Stimulated activated CD4-positive, alpha-beta T cell treated with anti-CD3 and anti-CD28 coated beads, Interleukin-1b, Interleukin-23, amount 100 ng/mL, for 48 hours (primary cell): ENCODE data around the gene SLC45A2.

Experiments
- DNase-seq: peaks from one replicate; pipeline ENCODE4 v3.0.0-alpha.2; 2020

Gene SLC45A2

GRCh38 chr5:34005681-34006080 is 21.2 kb upstream of the SLC45A2 start:
- no peak for DNase-seq

DNA sequence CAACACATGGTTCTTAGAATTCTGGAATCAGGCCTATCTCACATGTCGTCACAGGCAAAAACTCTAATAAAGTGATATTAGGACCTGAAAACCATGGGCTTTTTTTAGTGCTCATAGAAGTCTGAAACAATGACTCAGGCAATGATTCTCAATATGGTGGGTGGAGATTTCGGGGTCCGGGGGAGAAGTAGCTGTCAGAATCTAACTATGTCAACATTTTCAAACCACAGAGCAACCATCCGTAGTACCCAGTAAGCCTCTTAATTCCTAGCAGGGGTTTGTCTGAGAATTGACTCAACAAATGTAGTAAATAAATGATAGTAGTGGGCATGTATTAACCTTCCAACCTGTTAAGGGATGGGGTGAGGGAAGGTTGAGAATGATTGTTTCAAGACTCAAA is 20.7 kb upstream of the SLC45A2 start:
- peak; percentile 26 for DNase-seq

- no peak for DNase-seq
Observed at GRCh38 chr5:34003941-34004340, 19.4 kb upstream of the SLC45A2 start.

DNA sequence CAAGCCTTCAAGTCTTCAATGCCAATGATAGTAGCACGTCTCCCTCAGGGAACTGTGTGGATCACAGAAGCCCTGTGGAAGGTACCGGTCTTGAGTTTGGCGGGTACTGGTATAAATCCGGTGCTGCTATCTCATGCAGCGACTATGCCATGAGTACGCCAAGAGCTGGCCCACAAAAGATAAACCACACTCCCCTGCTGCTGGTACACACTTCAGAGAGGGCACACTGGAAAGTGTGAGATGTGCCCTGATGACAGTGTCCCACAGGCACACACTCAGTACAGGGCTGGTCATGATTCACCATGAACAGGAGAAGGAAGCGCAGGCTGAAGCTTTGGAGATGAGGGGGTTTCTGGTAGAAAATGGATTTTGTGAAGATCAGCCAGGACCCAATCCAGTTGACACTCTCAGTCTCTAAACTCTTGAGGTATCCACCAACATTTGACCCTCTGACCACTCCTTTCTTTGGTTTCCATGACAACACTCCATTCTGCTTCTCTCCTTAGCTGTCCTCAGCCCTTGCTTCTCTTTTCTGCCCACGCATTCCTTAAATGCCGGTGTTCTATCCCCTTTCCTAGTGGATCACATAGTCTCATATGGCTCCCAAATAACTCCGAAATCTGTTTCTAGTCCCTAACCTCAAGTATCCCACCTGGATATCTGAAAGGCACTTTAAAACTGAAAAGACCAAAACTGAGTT is 18.3 kb upstream of the SLC45A2 start:
- DNase-seq = peak; percentile 19

DNA sequence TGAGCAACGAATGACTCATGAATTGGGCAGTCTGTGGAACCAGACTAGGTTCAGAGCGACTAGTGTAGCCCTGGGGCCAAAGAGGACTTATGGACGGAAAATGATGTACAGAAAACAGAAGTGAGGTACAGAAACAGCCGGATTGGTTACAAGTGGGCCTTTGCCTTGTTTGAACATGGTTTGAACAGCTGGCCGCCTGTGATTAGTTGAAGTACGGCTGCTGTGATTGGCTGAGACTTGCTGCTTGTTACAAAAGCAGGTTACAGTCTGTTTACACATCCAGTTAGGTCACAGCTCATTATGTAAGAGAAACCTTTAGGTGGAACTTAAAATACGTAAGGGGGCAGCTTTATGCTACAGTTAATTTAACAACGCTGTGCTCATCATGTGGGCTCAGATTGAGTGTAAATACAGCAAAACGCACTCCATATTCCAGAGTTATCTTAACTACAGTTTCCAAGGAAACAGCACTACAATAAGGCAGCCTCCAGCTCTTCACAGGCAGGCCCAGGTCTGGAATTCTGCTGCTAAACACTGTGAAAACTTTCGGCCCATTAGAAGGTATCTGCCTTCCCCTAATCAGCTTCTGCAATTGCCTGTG is 16.8 kb upstream of the SLC45A2 start:
- no peak for DNase-seq

- DNase-seq = no peak
Observed at GRCh38 chr5:33999978-34000377, 15.5 kb upstream of the SLC45A2 start.

GRCh38 chr5:33997331-33997983 is 13.0 kb upstream of the SLC45A2 start:
- no peak for DNase-seq

DNA sequence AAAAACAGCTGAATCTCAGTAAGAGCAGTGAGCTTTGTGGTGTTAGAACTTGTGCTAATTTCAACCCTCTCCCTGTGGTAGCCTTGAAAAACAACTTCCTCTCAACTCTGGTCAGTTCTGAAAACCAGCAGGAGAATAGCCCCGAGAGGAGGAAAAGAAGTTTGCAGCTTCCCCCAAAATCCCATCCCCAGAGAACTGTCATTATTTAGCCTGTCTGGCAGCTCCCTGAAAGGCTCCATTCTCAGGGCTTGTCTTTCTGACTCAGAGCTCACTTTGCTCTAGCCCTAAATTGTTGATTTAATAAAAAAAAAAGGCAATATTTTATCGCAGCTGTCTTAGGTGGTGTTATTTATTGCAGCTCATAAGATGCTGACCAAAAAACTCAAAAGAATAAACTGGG is 11.4 kb upstream of the SLC45A2 start:
- DNase-seq = no peak

- no peak for DNase-seq
Observed at GRCh38 chr5:33994845-33995244, 10.4 kb upstream of the SLC45A2 start.

GRCh38 chr5:33992864-33993263 is 8.4 kb upstream of the SLC45A2 start:
- no peak for DNase-seq

DNA sequence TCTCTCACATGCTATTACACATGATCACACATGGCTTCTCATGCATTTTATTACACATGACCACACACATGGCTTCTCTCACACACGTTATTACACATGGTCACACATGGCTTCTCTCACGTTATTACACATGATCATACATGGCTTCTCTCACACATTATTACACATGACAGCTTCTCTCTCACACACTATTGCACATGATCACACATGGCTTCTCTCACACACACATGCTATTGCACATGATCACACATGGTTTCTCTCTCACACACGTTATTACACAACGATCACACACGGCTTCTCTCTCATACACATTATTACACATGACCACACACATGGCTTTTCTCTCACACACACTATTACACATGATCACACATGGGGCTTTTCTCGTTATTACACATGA is 954 bp upstream of the SLC45A2 start:
- no peak for DNase-seq

DNA sequence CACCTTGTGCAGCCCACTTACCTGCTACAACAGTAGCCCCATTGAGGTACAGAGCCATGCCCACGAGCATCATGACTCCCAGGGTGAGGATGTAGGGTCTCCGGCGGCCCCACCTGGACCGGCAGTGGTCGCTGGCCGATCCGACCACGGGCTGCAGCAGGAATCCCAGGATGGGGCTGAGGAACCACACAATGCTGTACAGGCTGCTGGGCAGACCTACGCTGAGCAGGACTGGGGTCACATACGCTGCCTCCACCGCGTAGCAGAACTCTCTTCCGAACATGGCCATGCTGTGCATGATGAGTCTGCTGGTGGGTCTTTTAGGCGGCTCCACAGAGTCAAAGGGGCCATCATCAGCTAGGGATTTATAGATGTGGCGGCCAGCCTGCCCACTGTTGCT is 315 bp downstream of the SLC45A2 start:
- DNase-seq = no peak

GRCh38 chr5:33981408-33982162 is 2.9 kb downstream of the SLC45A2 start:
- no peak for DNase-seq

DNA sequence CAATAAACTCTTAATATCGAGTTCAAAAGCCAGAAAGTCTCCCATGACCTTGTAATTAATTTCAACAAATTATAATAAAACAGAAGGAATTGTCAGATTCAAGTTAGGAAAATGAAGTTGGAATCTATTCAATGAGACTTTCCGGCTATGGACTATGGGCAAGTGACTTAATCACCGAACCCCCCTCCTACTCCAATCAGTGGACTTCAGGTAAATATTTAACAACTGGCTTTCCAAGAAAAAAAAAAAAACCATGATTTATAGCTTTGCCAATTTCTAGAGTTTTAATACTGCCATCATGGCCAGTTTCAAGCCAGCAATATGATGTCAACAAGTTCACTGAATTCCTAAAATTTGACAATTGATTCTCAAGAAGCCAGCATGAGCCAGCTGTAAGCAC is 4.5 kb downstream of the SLC45A2 start:
- no peak for DNase-seq

DNA sequence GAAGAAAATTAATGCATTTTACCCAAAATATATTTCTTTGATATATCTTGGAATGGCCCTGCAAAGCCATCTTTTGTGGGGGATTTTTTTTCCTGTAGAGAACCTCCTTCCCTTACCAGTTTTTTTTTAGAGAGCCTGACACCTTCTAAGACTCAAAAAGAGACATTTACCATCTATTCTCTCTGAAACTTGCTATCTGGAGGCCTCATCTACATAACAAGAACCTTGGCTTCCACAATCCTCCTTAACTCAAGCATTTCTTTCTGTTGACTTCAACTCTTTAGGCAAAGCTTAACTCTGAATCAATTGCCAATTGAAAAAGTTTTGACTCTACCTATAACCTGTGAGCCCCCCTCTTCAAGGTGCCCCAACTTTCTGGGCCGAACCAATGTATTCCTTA is 6.2 kb downstream of the SLC45A2 start:
- no peak for DNase-seq

DNA sequence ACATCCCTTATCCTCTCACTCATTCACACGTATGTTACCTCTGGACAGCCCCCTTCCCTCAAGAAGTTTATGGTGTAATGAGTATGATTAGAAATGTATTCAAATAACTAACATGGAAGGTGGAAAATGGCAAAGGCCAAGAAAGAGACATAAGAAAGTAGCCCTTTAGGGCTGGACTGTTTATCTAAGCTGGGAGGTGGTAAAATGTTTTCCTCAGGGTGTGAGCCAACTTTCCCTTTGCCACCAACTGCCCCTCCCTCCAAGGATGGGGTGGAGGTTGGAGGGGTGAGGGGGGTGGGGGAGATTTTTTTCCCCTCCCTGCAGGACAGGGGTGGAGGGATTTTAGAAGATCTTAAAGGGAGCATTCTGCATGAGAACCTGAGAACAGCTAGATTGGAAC is 8.2 kb downstream of the SLC45A2 start:
- DNase-seq = no peak

GRCh38 chr5:33975852-33976251 is 8.6 kb downstream of the SLC45A2 start:
- DNase-seq = no peak

DNA sequence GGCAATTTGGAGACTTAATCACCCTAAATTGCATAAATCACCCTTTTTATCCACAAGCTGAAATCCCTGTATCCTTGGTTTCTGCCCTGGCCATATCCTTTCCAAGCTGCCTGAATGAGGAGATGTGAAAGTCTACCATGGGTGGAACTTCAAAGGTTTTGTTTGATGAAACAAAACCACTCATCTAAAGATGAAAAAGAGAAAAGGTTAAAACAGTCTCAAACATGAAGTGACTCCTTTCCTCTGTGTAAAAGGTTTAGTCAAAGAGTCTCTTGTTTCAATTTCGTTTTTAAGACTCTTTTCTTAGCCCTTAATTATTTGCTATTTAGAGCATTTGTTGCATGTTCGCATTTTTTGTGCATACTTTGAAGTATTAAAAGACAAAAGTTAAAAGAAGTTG is 11.2 kb downstream of the SLC45A2 start:
- no peak for DNase-seq

GRCh38 chr5:33969572-33970452 is 14.7 kb downstream of the SLC45A2 start:
- no peak for DNase-seq

DNA sequence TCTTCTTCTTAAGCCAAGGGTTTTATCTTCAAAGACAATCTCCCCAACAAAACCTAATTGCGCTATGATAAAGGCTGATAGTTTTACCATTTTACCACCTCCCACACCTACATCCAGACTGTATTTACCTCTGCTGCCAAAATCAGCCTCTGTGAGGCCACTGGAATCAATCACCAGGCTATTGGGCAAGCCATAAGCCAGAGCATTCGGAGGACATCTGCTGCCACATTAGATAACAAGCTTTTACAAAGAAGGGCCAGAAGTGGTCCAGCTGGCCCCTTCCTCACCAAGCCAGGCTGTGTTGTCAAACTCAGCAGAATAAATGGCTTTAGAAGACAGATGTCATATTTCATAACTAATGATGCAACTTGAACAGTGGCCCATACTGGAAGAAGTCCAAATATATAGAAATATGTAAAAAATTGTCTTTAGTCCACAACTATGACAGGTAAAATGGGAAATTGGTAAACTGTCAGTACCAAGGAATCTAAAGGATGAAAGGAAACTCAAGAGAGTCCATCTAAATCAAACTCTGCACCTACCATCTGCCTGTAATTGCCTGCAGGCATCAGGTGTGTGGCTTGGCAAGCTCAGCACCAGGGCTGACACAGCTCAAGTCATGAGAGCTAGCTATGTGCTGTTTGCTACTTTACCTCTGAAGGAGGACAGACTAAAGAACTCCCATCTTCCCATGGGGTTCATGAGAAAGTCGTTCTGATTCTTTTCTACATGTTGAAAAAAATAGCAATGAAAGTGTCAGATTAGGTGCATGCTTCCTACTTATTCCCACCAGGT is 16.1 kb downstream of the SLC45A2 start:
- DNase-seq = no peak

DNA sequence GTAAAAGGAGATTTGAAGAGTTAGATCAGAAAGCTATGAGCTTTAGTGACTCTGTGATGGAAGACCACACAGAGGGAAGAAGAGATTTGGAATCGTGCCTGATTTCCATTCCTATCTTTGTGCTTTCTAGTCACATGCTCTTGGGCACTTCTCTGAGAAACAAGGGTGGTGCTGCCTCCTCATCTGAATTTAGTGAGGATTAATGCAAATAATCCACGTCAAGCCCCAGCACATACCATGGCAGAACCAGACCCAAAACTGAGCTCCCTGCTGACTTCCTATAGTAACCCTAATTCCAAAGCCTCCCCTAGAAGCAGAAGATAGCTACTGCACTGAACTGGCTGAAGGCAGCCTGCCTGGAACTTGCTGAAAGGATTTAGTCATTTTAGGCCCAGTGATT is 17.7 kb downstream of the SLC45A2 start:
- no peak for DNase-seq
